Activated CD4-positive, alpha-beta T cell treated with anti-CD3 and anti-CD28 coated beads for 1 hour (primary cell): ENCODE data around the gene AIP.
A peak's percentile ranks its signal among the peaks of the same experiment; 100 is the strongest.
"Not testable (repeated sequence)": the region's sequence is repeated elsewhere in the genome, so short reads cannot be mapped to it uniquely, and the experiment has no call there.

Source experiments
- DNase-seq: peaks from one replicate; pipeline ENCODE4 v3.0.0-alpha.2; 2020

AIP gene

GRCh38 chr11:67469508-67469811 is 13.4 kb upstream of the AIP start:
- no peak for DNase-seq

DNA sequence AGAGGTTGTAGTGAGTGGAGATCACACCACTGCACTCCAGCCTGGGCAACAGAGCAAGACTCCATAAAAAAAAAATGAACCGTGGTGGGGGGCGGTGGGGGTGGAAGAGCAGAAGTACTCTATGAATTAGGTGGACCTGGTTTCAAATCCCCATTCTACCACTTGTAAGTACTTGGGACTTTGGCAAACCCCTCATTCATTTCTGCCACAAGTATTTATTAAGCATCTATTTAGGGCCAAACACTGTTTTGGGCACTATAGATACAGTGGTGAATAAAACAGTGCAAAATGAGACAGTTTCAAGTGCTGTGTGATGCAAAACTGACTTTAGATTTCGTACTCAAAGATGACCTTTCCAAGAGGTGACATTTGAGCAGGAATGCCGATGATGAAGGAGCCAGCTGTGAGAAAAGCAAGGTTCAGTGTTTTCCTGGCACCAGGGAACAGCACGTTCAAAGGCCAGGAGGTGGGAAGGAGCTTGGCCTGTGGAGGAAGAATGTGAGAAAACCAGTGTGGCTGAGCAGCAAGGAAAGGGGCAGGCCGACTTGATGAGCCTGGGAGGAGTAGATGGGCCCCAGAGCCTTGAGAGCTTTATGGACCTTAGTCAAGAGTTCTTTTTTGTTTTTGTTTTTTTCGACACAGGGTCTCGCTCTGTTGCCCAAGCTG is 12.4 kb upstream of the AIP start:
- DNase-seq = no peak

- no peak for DNase-seq
Observed at GRCh38 chr11:67472882-67473281, 9.9 kb upstream of the AIP start.

GRCh38 chr11:67476692-67477091 is 6.1 kb upstream of the AIP start:
- DNase-seq = not testable (repeated sequence)

DNA sequence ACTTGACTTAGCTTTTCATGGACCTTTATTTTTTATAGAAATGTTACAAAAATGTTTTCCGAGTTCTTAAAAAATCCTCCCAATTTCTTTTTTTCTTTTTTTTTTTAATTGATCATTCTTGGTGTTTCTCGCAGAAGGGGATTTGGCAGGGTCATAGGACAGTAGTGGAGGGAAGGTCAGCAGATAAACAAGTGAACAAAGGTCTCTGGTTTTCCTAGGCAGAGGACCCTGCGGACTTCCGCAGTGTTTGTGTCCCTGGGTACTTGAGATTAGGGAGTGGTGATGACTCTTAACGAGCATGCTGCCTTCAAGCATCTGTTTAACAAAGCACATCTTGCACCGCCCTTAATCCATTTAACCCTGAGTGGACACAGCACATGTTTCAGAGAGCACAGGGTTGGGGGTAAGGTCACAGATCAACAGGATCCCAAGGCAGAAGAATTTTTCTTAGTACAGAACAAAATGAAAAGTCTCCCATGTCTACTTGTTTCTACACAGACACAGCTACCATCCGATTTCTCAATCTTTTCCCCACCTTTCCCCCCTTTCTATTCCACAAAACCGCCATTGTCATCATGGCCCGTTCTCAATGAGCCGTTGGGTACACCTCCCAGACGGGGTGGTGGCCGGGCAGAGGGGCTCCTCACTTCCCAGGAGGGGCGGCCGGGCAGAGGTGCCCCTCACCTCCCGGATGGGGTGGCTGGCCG is 5.3 kb upstream of the AIP start:
- DNase-seq = not testable (repeated sequence)

- no peak for DNase-seq
Observed at GRCh38 chr11:67482275-67482826, 475 bp upstream of the AIP start.

GRCh38 chr11:67483831-67484665 is 1.2 kb downstream of the AIP start:
- DNase-seq = no peak

- DNase-seq = peak; percentile 39
Observed at GRCh38 chr11:67484847-67485311, 2.1 kb downstream of the AIP start.

GRCh38 chr11:67485873-67486361 is 3.1 kb downstream of the AIP start:
- not testable (repeated sequence) for DNase-seq

DNA sequence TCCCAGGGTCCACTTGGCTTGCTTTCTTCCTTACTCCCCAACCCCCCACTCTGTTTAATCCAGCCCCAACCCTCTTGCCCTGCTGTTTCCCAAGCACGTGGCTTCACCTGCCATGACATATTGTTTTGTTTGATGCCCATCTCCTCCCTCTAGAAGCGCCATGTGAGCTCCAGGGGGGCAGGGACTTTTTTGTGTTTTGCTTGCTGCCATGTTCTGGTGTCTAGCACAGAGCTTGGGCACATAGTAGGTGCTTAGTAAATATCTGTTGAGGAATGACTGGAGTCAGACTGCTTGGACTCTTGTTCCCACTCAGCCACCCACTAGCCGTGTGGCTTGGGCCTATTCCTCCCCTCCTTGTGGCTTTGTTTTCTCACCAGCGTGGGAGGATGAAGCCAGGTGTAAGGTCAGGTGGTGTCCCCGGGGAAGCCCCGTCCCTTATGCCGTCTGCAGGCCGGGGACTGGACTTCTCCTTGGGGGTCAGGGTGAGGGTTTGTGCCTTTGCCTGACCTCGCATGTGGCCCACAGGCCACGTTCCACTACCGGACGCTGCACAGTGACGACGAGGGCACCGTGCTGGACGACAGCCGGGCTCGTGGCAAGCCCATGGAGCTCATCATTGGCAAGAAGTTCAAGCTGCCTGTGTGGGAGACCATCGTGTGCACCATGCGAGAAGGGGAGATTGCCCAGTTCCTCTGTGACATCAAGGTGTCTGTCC is 3.8 kb downstream of the AIP start:
- no peak for DNase-seq

GRCh38 chr11:67489203-67489884 is 6.5 kb downstream of the AIP start:
- DNase-seq = no peak

DNA sequence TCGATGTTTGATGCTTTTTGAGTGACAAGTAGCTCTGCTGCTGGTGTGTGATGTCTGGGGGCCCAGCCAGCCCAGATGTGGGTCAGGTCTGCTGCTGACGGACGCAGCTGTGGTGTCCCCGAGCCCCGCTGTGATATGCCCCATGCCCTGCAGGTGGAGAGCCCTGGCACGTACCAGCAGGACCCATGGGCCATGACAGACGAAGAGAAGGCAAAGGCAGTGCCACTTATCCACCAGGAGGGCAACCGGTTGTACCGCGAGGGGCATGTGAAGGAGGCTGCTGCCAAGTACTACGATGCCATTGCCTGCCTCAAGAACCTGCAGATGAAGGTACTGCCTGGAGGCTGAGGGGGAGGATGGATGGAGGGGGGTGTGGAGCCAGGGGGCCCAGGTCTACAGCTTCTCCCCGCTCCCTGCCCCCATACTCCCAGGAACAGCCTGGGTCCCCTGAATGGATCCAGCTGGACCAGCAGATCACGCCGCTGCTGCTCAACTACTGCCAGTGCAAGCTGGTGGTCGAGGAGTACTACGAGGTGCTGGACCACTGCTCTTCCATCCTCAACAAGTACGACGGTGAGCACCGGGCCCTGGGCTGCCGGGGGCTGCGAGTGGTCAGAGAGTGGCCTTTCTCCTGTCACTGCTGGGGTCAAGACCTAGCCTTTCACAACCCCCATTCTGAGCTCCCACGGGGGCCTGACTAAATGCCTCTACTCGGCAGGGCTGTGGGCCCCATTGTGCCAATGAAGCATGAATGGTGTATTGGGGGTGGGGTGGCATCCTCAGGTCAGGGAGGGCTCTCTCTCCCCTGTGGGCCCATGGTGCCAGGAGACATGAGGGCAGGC is 7.3 kb downstream of the AIP start:
- no peak for DNase-seq

DNA sequence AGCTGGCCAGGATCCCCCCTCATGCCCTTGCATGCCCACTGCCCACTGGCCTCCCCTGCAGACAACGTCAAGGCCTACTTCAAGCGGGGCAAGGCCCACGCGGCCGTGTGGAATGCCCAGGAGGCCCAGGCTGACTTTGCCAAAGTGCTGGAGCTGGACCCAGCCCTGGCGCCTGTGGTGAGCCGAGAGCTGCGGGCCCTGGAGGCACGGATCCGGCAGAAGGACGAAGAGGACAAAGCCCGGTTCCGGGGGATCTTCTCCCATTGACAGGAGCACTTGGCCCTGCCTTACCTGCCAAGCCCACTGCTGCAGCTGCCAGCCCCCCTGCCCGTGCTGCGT is 7.9 kb downstream of the AIP start:
- DNase-seq = no peak

GRCh38 chr11:67491276-67492068 is 8.6 kb downstream of the AIP start:
- no peak for DNase-seq

- DNase-seq = no peak
Observed at GRCh38 chr11:67492069-67492727, 9.4 kb downstream of the AIP start.

- DNase-seq = no peak
Observed at GRCh38 chr11:67492801-67493547, 10.1 kb downstream of the AIP start.

- no peak for DNase-seq
Observed at GRCh38 chr11:67493548-67494370, 10.9 kb downstream of the AIP start.
